Left lung (tissue), 10 donors: ENCODE measurements around the gene DRC3. TPM values are rescaled to one million over a fixed set of nuclear protein-coding genes. Genes with fewer than 3 reads are reported as not detected.

Experiments
- ATAC-seq: fragments of 200-7000 bp; cut with Tn5 transposase; one replicate; pipeline ENCODE4 v1.9.1; 2020; ENCODE audit warnings: moderate library complexity
- DNase-seq, 4 donors: peaks; one replicate each; pipeline ENCODE4 v3.0.0-alpha.2; 2013 to 2020
- H3K27ac ChIP-seq, 2 donors: fragments of 200-600 bp; sonication (generic) in 1 of 2; one replicate each; pipeline versions ENCODE4 v1.5.0 to v1.8.0; 2020 to 2021
- H3K27me3 ChIP-seq, 2 donors: fragments of 200-600 bp; sonication (generic) in 1 of 2; one replicate each; pipeline versions ENCODE4 v1.5.0 to v1.8.0; 2020 to 2021
- H3K36me3 ChIP-seq, 2 donors: fragments of 200-600 bp; sonication (generic) in 1 of 2; one replicate each; pipeline versions ENCODE4 v1.5.0 to v1.8.0; 2020 to 2021
- H3K4me1 ChIP-seq, 2 donors: fragments of 200-600 bp; one replicate each; pipeline ENCODE4 v1.8.0; 2021
- H3K4me3 ChIP-seq, 2 donors: fragments of 200-600 bp; sonication (generic) in 1 of 2; one replicate each; pipeline versions ENCODE4 v1.5.0 to v1.8.0; 2020 to 2021; ENCODE audit warnings: mild to moderate bottlenecking in 1 of 2
- H3K9me3 ChIP-seq, 2 donors: fragments of 200-600 bp; sonication (generic) in 1 of 2; one replicate each; pipeline versions ENCODE4 v1.5.0 to v1.8.0; 2020 to 2021
- CTCF ChIP-seq, 2 donors: fragments of 200-600 bp; sonication (generic) in 1 of 2; IDR thresholded peaks; one replicate each; pipeline versions ENCODE4 v1.5.0 to v1.8.0; 2021; ENCODE audit warnings: antibody characterized with exemption in 2 of 2
- intact Hi-C, 2 donors: fragments of 100-400 bp; cut with DNase I; formaldehyde crosslinking; loops; one replicate each; pipeline versions ENCODE4 v1.11.2 to v1.14.2; 2022
- polyA plus RNA-seq, 6 donors: library from polyadenylated mRNA; unstranded; fragments of 120-200 nt; gene quantifications; one replicate each; pipeline ENCODE4 v1.2.1, GENCODE V29; 2013; ENCODE audit not compliant: insufficient read length in 6 of 6
- total RNA-seq, 2 donors: library from RNA; stranded (reverse); fragmentation: NEBNext Ultra II Directional; extraction: Animal tissue kit (Norgen Biotek cat#: 25700); gene quantifications; one replicate each; pipeline ENCODE4 v1.2.1, GENCODE V29; 2021
- donor health status: DM: no; HTN: yes; CAD: no.
- donor health status: DM: no; HTN: no; CAD: no.

The DRC3 gene
- total and polyA plus RNA-seq, 8 donors, result 3.6 to 22.8 (median 16.4) TPM

GRCh38 chr17:17975436-17975835 is 2.8 kb downstream of the DRC3 start:
- no peak for TF ChIP-seq CTCF (IDR thresholded peaks at IDR 0.05)
- peaks cover 11 to 40% of the 10 kb centered on the region in 2 donors for H3K4me1 ChIP-seq
- H3K27ac ChIP-seq, result peak overlapping the region in 1 of 2 donors; percentile 25
- H3K27me3 ChIP-seq, result no peaks in the 10 kb centered on the region
- H3K36me3 ChIP-seq, result no peaks in the 10 kb centered on the region
- H3K9me3 ChIP-seq, result no peaks in the 10 kb centered on the region
- H3K4me3 ChIP-seq, result no peak overlapping the region
- ATAC-seq (no peak), DNase-seq (no peak)
- intact Hi-C loops, result no loop called here

DNA sequence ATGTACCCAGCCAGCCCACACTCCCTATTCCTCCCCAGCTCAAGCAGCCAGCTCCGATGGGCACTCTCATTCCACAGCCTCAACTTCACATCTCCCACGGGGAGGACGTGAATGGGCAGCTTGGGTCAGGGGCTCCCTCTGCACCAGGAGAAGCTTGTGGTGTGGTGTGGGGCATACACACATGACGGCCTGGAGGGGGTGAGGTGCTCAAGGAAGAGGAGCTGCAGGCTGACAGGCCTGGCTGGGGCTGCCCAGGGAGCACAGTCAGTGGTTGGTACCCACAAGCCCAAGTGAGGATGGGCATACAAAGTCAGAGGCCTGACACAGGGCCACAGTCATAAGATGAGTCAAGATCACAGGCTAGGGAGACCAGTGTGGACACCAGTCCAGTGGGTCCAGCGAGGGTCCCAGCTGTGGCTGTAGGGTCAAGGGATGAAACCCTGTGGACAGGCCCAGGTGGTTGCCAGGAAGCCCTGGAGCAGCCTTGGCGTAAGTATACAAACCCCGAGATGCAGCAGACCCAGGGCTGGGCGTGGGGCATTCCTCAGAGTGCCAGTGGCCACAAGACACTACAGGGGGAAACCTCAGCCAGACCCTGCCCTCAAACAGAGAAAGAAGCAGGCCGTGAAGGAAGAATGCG is 4.4 kb downstream of the DRC3 start:
- DNase-seq, result no peak
- H3K27ac ChIP-seq, result no peak overlapping the region
- ATAC-seq, result no peak
- intact Hi-C loops, result no loop called here
- no peak overlapping the region for H3K4me3 ChIP-seq
- TF ChIP-seq CTCF (IDR thresholded peaks at IDR 0.05), result no peak
- H3K9me3 ChIP-seq, result no peaks in the 10 kb centered on the region
- H3K36me3 ChIP-seq, result no peaks in the 10 kb centered on the region
- no peaks in the 10 kb centered on the region for H3K27me3 ChIP-seq
- H3K4me1 ChIP-seq, result peaks cover 4 to 26% of the 10 kb centered on the region in 2 donors

GRCh38 chr17:17978481-17979424 is 6.1 kb downstream of the DRC3 start:
- intact Hi-C loops, result no loop called here
- H3K9me3 ChIP-seq, result no peaks in the 10 kb centered on the region
- ATAC-seq, result no peak
- H3K4me1 ChIP-seq, result peaks cover 0 to 18% of the 10 kb centered on the region in 2 donors
- TF ChIP-seq CTCF (IDR thresholded peaks at IDR 0.05), result no peak
- DNase-seq, result no peak
- H3K4me3 ChIP-seq, result no peak overlapping the region
- no peaks in the 10 kb centered on the region for H3K36me3 ChIP-seq
- no peak overlapping the region for H3K27ac ChIP-seq
- H3K27me3 ChIP-seq, result no peaks in the 10 kb centered on the region

- intact Hi-C loops, result no loop called here
- no peaks in the 10 kb centered on the region for H3K27me3 ChIP-seq
- DNase-seq (no peak), ATAC-seq (no peak)
- no peak for TF ChIP-seq CTCF (IDR thresholded peaks at IDR 0.05)
- no peak overlapping the region for H3K27ac ChIP-seq
- H3K4me1 ChIP-seq, result peaks cover 0 to 18% of the 10 kb centered on the region in 2 donors
- no peak overlapping the region for H3K4me3 ChIP-seq
- no peaks in the 10 kb centered on the region for H3K9me3 ChIP-seq
- no peaks in the 10 kb centered on the region for H3K36me3 ChIP-seq
Measured at GRCh38 chr17:17979778-17980177, 7.1 kb downstream of the DRC3 start.

DNA sequence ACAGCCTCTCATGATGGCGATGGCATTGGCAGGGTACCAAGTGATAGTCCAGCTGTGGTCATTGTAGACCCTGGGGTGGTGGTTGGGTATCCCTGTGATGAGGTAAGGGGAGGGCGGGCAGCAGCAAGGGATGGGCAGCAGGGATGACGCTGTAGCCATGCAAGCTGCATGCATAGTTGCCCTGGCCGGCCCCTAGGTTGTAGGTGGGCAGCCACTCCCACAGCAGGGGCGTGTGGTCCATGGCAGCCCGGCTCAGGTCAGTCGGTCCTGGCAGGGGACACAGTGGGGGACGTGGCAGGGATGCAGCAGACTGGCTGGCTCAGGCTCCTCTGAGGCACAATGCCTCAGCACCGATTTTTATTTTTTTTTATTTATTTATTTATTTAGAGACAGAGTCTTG is 8.7 kb downstream of the DRC3 start:
- no peak for TF ChIP-seq CTCF (IDR thresholded peaks at IDR 0.05)
- Histone ChIP-seq H3K36me3 (no peaks in the 10 kb centered on the region), H3K4me1 (peaks cover 0 to 7% of the 10 kb centered on the region in 2 donors), H3K9me3 (no peaks in the 10 kb centered on the region), H3K4me3 (no peak overlapping the region), H3K27me3 (no peaks in the 10 kb centered on the region), H3K27ac (no peak overlapping the region)
- no peak for ATAC-seq
- no peak for DNase-seq
- intact Hi-C loops, result no loop called here
